Measurements from ENCODE around the gene PIR.
A peak's percentile ranks its signal among the peaks of the same experiment; 100 is the strongest.

The PIR gene

DNA sequence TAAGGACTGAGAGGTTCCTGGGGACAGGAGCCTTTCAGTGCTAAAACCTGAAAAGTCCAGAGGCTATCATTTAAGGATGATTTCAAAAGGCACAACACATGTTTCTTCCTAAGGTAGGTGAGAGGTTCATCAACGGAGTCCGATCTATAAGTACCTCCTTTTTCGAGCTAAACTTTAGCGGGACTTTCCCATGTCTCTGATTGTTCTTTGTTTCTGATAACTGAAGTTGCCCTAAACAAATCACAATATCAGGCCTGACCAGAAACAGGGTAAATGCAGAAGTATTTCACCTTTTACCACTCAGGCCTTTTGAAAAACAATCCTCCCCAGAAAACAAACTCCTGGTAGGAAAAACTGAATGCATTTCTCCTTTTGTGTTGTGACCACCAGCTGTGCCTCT lies 17.6 kb downstream of the PIR start:
- no peak for FAIRE-seq

DNA sequence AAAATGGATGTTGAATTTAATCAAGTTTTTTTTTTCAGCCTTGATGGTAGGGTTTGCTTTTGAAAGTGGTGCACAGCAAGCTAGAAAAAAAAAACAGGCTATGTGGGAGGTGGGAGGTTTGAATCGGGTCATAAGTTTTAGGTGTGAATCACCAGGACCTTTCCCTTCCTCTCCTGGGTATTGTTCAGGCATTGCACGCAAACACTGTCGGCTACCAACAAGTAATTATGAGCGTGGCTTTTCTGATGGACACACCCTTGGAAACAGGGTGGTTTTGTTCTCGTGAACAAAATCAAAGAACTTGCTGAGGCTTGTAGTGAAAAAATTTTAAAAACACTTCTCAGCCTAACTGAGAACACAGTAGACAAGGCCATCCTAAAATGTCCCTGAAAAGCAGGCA lies 18.1 kb downstream of the PIR start:
- no peak for FAIRE-seq

DNA sequence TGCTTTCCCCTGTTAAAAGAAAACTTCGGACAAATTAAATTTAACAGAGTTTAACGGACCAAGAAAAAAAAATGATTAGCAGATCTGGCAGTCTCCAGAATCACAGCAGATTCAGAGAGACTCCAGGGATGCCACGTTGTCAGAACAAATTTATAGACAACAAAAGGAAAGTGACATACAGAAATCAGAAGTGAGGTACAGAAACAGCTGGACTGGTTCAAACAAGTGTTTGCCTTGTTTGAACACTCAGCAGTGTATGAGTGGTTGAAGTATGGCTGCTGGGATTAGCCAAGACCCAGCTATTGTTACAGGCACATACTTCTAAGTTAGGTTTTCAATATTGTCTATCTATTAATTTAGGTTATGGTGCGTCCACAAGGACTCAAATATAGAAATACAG lies 19.1 kb downstream of the PIR start:
- FAIRE-seq: no peak

DNA sequence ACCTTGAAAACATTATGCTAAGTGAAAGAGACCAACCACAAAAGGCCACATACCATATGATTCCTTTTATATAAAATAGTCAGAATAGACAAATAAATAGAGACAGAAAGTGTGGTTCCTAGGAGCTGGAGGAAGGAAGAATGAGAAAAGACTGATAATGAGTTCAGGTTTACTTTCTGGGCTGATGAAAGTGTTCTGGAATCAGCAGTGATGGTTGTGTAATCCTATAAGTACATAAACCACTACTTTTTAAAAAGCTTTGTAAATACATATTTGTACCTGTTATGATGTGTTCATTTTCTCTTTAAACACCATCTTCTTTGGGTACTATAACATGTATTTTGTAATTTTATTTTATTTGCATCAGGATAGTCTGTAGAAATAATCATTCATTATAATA lies 20.6 kb downstream of the PIR start:
- FAIRE-seq: no peak

DNA sequence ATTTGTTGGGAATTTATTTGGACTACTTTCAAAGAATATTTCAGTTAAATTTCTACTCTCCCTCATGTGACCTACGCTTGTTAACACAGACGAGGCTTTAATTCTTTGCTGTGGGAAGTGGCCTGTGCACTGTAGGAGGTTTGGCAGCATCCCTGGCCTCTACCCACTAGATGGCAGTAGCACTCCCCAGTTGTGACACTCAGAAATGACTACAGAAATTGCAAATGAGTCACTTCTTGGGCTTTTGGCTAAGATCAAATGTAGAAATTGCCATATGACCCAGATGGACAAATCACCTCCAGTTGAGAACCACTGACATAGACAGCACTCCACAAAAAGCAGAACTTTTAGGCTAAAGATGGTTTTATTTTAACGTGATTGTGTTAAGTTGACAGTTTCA lies 22.1 kb downstream of the PIR start:
- FAIRE-seq: peak; percentile 6

DNA sequence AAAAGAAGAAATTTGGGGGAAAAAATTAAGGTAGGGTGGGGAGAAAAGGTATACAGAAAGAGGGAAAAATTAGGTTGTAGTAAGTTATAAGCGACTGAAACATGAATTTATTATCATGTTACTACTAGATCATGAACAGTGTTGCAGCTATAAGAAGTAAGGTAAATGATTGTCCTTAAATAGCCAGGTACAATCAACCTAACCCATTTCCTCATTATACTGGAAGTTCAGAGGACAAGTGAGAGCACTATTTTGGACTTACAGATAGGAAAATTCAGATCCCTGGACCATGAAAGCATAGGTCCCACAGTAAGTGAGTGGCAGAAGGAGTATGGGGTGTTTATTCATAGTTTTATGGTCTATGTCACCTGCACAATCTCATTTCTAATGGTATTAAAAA lies 23.5 kb downstream of the PIR start:
- no peak for FAIRE-seq

DNA sequence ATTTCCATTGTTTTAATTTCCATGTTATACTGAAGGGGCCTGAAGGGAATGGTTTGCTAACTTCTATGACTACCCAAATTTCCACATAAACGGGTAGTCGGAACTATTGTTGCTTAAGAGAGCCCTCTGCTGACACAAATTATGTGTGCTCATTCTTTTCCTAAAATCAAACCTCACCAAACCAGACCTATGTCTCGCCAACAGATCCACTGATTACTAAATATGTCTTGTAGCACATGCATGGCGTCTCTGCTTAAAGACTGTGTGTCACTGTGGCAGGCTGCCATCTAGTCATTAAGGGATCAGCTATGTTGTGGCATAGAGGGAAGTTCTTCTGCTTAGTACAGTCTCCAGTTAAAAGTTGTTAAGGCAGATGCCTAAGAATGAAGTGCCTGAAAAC lies 25.1 kb downstream of the PIR start:
- FAIRE-seq: peak; percentile 30

DNA sequence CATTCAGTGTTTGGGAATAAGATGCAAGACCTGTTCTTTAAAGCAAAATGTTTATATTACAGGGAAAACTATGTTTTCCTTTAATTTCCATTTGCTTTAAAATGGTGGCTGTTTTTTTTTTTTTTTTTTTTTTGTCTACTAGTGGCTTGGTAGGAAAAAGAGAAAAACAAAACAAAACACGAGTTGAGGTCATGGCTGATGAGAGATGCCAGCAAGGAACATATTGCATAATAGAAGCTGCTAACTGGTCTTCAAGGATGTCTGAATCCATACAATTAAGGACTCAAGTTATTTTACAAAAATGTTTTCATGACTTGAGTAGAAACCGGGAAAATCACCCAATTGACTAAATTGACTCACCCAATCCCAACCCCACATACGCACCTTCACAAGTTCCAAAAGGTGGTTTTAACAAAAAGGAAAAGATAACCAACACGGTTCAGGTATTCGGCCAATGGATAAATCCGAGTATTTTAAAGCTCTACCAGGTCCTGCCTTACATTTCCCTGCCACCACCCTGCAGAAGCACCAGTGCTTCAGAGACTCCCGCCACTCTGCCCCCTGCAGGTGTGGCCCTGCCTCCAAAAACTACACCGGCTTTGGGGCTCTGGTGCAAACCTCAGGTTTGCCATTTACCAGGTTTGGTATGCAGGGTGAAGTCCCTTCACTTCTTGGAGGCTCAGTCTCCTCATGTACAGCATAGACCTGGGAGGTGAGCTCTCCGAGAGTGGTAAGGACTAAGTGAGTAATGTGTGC lies 27.1 kb downstream of the PIR start:
- FAIRE-seq: no peak

DNA sequence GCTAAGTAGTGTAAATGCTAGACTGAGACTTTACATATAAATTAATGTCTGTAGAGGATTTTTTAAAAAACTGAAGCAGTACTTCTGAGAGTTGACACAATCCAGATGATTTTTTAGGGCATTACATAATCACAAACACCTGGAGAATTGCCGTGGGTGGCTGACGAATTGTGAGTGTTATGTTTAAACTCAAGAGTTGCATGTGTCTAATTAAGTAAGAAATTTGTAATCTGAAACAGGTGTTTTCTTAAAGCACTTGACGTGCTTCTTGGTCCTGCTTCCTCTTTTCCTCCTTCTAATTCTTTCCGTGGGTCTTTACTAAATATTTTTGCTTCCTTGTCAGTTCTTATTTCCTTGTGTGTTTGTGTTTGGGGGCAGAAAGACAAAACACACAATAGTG lies 27.8 kb downstream of the PIR start:
- FAIRE-seq: no peak

DNA sequence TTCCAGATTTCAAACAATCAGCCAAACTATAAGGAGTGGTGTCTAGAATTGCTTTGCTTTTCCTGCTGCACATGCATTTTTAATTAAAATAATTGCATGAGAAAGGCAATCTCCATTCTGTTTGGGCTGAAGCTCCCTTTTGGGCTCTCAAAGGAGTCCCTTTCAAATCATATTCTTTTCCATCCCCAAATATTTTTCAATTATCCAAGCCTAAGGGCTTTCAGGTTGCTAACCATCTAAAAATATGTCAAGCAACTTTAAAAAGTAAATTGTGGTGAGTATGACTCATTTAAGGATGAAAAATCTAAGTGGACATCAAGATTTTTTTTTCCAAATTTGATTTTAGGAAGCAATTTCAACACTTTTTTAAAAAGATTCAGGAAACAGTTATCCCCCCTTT lies 28.4 kb downstream of the PIR start:
- FAIRE-seq: no peak

DNA sequence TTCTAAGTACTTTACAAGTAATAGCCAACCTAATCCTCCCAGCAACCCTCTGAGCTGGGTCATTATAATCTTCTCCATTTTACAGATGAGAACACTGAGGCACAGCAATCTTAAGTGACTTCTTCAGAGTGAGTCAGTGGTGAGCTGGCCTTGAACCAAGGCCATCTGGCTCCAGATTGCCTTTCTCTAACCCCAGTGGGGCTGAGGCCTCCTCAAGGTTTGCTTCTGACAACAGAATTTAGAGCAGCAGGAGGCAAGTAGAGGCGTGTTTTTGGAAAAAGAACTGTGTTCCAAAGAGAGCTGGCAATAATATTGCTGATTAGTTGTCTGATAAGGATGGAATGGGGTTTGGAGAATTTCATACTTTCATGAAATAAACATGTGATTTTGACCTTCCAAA lies 41.2 kb downstream of the PIR start:
- no peak for FAIRE-seq

DNA sequence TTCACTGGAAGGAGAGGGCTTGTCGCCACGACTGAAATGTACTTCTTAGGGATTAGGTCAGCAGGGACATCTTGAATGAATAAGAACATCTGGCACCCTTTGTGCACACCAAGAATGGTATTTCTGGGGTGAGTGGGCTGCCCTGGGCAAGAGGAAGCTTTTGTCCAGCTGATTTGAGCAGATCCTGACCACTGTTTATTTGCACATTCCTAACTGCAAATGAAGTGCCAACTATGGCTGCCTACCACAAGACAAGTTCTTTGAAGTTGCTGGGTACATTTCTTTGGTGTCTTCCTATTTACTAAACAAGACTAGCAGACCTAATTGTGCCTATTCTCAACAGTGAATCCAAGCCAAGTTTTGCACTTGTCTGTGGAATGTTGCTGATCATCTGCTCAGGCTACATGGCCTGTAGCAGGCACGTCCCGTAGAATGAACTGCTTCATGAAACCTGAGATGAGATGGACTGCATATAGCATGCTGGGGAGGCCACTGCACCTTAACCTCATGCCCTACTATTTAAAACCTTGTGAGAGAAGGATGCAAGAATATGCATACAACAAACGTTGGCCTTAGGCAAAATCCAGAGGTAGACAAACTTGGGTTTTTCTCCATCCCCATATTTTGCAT lies 45.0 kb downstream of the PIR start:
- no peak for FAIRE-seq

DNA sequence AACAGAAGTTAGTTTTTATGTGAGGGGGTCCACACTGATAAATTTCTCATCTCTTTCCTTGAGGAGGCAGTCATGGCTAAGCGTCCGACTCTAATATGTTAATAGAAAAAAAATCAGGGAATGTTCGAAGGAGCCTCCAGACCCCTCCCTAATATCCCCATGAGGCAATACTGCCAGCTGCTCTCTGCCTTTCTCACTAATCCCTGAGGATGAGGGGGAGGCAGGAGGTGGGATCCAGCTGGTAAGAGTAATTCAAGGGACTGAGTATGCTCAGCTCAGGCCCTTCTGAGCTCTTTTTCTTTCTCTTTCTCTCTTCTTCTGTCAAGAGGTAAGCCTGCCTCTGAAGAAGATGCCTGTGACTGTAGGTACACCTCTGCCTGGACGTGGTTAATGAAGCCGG lies 51.7 kb downstream of the PIR start:
- no peak for FAIRE-seq

DNA sequence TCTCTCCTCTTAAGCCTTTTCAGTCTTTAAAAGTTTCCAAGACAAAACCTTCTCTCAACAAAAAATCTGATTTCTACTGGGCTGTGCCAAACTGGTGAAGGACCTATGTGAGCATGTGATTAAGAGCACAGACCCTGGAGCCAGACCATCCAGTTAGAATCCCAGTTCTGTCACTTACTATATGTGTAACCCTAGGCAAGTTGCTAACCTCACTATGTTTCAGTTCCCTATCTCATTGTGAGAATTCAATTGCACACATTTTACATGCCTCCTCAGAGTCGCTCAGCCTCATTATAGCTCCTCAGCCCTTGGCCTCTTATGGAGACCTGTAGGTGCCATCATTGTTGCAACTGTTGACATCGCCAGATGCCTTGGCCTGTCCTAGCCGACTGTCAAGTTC lies 54.8 kb downstream of the PIR start:
- no peak for FAIRE-seq

DNA sequence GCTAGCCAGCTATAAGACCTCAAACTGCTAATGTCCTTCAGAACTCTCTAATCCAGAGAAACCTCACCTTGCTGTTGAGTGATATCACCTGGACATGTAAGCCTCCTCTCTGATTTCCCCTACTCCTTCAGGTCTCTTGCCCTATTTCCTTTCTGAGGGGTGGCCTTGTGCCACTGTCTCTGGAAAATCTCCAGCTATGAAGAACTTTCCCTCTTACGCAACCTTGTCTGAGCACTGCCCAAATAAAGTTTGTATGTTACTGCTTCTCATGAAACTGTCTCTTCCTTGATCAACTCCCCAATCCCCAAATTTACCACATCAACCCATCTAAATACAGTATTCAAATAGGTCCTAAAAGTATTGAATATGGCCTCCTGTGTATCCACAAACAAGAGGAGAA lies 55.4 kb downstream of the PIR start:
- no peak for FAIRE-seq

DNA sequence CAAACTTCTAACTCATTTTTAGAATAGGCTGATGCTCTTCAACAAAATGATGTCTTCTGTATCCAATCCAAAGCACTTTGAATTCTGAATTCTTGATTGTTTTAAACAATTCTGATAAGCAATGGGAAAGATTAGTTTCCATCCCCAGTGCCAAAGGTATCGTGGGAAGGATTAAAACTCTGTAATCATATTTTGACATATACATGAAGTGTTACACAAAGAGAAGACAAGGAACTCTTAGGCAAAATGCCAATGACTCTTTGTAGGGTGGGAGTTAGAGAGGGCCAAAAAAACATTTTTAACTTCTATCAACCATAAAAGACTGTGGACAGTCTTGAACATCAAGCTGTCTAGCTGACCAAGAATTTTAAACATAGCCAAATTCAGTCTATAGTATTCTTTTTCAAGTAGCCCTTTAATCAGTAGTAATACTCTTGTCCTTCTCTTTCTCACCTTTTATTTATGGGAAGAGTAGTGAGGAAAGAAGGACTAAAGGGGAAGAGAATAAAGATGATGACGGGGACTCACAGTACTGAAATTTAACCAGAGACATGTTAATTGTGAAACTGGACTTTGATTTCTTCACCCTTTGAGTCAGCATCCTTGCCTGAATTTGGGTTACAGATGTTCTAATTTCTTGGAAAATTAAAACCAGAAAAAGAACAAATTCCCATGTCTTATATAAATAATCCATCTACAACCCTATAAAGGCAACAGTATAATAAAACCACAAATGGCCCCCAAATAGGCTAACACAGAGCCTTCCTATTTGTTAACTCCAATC lies 57.1 kb downstream of the PIR start:
- FAIRE-seq: no peak

DNA sequence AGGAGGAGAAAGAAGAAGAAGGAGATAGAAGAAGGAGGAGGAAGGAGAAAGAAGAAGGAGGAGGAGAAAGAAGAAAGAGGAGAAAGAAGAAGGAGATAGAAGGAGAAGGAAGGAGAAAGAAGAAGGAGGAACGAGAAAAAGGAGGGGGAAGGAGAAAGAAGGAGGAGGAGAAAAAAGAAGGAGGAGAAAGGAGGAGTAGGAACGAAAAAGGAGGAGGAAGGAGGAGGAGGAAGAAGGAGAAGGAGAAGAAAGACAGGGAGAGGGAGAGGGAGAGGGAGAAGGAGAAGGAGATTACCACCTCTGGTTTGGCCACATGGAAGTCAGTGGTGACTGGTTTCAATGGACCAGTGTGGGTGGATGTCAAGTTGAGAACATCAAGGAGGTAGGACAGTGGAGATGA lies 58.9 kb downstream of the PIR start:
- FAIRE-seq: no peak

DNA sequence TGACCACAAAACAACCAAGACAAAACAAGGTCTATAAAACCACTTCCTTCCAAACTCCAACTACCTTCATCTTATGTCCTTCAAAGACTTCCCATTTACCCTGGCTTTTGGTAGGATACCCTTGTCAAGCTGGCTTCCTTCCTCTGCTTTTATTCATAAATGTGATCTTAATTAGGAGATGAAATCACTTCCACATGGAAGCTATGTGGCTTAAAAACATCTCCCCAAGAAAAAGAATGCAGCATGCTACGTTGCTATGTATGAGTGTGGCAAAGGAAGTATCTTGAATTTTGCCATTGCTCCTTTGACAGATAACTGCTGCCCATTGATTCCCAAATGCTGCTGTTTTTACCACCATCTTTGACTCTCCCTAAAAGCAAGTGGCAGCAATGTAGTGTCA lies 62.5 kb downstream of the PIR start:
- no peak for FAIRE-seq

DNA sequence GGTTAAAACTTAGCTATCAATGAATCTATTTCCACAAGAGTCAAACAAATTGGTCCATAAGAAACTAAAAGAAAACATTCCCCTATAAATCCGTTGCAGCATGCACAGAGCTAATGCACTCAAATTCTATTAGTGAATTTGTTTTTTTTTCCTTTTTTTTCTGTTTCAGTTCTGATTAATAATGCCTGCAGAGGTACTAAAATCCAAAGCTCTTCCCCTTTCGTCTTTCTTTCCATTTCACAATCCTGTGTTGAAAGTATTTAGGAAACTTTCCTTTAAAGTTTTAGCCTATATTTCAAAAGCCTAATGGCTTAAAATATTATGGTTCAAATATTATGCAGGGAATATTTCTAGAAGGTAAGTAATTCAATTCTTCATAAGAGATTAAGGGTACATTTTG lies 63.1 kb downstream of the PIR start:
- no peak for FAIRE-seq

DNA sequence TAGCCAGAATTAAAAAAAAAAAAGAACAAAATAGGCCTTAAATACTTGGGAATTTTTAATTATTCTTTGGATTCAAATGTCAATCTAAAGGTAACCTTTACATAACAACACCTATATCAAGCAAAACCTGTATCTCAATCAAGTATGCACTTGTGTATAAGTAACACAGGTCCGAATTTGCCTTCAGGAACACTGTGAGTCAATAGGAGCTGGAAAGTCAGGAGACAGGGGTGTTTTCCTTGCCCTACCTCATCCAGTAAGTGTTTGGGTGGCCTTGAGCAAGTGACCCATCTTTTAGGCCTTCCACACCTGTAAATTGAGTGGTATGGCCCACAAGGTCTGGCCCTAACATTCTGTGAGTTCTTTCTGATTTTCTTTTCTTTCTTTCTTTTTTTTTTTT lies 68.1 kb downstream of the PIR start:
- no peak for FAIRE-seq

DNA sequence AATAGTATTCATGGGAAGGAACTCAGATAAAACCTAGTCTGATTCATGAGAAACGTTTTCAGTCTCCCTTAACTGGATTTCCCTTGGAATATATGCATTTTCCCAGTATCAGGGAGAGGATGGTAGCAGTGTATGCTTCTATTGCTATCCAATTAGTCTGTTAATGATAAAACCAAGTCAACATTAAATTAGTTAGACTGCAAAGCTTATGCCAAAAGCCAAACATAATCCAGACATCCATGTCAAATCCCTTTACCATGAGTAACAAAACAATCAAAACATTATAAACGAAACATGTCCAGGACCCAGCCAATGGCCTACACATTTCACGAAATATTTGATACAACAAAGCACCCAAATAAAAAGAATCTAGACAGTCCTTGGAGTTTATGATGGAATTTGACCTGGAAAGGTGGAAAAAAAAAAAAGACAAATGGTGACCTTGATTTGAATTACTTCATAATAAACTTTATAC lies 74.4 kb downstream of the PIR start:
- no peak for FAIRE-seq

DNA sequence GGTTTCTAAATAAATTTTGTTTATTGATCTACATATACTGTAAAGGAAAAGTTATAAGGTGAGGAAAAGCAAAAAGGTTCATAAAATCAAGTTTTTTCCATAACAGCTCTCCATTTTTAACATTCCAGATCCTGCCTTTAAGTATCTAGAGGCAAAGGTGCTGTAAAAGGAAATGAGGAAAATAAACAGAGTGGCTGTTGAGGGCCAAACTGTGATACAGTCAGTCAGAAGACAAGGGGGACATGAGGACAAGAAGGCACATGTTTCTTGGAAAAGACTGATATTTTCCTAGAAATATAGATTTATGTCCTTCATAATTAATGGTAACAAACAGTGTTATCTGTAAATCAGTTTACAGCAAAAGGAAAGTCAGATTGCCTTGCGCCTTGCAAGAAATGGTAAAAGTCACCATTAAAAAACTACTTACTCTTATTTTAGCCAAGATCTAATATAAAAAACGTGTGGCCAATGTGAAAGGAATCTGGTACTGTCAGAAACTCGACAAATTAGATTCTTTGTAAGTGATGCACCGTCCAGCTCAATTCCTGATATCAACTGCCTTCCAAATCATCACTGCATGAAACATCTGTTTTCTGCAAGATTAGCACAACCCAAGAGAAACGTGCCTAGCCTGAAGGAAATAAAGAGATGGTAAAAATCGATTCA lies 75.0 kb downstream of the PIR start:
- FAIRE-seq: no peak

DNA sequence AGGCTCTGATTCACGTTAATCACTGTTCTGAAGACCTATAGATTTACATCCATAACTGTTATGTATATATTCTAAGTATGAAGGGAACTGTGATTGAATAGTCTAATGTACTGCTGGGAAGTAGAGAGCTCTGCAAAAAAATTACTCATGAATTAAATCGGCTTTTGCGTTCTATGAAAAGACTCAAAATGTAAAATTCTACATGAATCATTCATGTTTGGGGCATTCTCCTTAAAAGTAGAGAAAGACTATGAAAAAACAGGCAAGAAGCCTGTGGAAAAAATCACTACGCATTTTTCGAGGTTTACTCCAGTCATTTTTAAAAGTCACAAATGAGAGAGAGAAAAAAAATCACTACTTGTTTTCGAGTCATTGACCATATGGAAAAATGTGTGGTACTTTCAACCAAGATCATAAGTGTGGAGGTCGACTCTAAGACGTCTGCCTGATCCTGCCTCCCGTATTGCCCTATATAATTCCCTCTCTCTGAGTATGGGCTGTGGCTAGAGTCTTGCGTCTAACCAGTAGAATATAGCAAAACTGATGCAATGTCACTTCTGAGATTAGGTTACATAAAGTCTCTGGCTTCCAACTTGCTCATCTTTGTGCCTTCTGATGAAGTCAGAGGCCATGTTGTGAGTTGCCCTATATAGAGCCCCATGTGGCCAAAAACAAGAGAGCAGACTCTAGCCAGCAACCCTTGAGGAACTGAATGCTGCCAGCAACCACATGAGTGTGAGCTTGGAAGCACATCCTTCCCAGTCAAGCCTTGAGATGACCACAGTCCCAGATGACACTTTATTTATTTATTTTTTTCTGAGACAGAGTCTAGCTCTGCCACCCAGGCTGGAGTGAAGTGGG lies 76.8 kb downstream of the PIR start:
- FAIRE-seq: no peak

Measured in A204.1 (cell line).